Measurements from ENCODE around the gene TVP23C.
"Not testable (repeated sequence)": the region's sequence is repeated elsewhere in the genome, so short reads cannot be mapped to it uniquely, and the experiment has no call there.

Gene TVP23C

GRCh38 chr17:15563375-15563857, at the start of gene TVP23C:
TSS of gene TVP23C (minus strand) at chr17:15563483. CDS start at chr17:15563448, 35 bp downstream.
- not testable (repeated sequence) for H3K4me1 ChIP-seq (ENCODE audit: control insufficient read depth, insufficient read depth, low read length); H3K4me3 ChIP-seq (ENCODE audit: low read length)
- peak within 1 kb of the TSS; percentile 64 for H3K9ac ChIP-seq (ENCODE audit: low read length)

GRCh38 chr17:15592960-15593359, 29.7 kb upstream of the TVP23C start:
- H3K4me1 ChIP-seq (ENCODE audit: control insufficient read depth, insufficient read depth, low read length); H3K4me3 ChIP-seq (ENCODE audit: low read length); H3K9me3 ChIP-seq (ENCODE audit: control insufficient read depth, low read length); H3K36me3 ChIP-seq (ENCODE audit: control insufficient read depth, insufficient read depth, low read length); H3K9ac ChIP-seq (ENCODE audit: low read length); H3K27me3 ChIP-seq (ENCODE audit: control insufficient read depth, insufficient read depth, low read length): not testable (repeated sequence)

More at GRCh38 chr17:15563375-15563857, at the start of gene TVP23C:
- not testable (repeated sequence) for H3K9me3 ChIP-seq (ENCODE audit: control insufficient read depth, low read length); H3K36me3 ChIP-seq (ENCODE audit: control insufficient read depth, insufficient read depth, low read length); H3K27me3 ChIP-seq (ENCODE audit: control insufficient read depth, insufficient read depth, low read length)

GRCh38 chr17:15591986-15592385, 28.7 kb upstream of the TVP23C start:
- not testable (repeated sequence) for H3K9me3 ChIP-seq (ENCODE audit: control insufficient read depth, low read length); H3K36me3 ChIP-seq (ENCODE audit: control insufficient read depth, insufficient read depth, low read length); H3K4me1 ChIP-seq (ENCODE audit: control insufficient read depth, insufficient read depth, low read length); H3K9ac ChIP-seq (ENCODE audit: low read length); H3K27me3 ChIP-seq (ENCODE audit: control insufficient read depth, insufficient read depth, low read length); H3K4me3 ChIP-seq (ENCODE audit: low read length)

DNA sequence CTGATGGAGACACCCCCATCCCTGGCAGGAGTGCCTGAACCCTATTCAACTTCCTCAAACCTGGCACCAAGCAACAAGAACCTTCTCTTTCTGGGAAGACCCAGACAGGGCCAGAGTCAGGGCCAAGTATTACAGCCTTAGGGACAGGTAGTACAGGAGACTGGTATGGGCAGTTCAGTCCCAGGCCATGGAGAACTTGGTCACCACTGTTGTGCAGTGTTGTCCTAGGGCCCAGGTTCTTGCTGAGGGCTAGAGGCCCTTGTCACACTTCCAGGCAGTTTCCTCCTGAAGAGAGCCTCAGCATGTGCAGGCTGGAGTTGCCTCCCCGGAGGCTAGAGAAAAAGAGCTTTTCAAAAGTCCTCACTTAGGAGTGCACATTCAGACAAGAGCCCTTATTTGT, 27.6 kb upstream of the TVP23C start:
- not testable (repeated sequence) for H3K9ac ChIP-seq (ENCODE audit: low read length); H3K4me1 ChIP-seq (ENCODE audit: control insufficient read depth, insufficient read depth, low read length); H3K9me3 ChIP-seq (ENCODE audit: control insufficient read depth, low read length); H3K36me3 ChIP-seq (ENCODE audit: control insufficient read depth, insufficient read depth, low read length); H3K27me3 ChIP-seq (ENCODE audit: control insufficient read depth, insufficient read depth, low read length); H3K4me3 ChIP-seq (ENCODE audit: low read length)

GRCh38 chr17:15589544-15590536, 26.6 kb upstream of the TVP23C start:
- not testable (repeated sequence) for H3K9ac ChIP-seq (ENCODE audit: low read length); H3K9me3 ChIP-seq (ENCODE audit: control insufficient read depth, low read length); H3K4me1 ChIP-seq (ENCODE audit: control insufficient read depth, insufficient read depth, low read length); H3K4me3 ChIP-seq (ENCODE audit: low read length); H3K36me3 ChIP-seq (ENCODE audit: control insufficient read depth, insufficient read depth, low read length); H3K27me3 ChIP-seq (ENCODE audit: control insufficient read depth, insufficient read depth, low read length)

- not testable (repeated sequence) for H3K9me3 ChIP-seq (ENCODE audit: control insufficient read depth, low read length); H3K36me3 ChIP-seq (ENCODE audit: control insufficient read depth, insufficient read depth, low read length); H3K27me3 ChIP-seq (ENCODE audit: control insufficient read depth, insufficient read depth, low read length); H3K4me3 ChIP-seq (ENCODE audit: low read length); H3K4me1 ChIP-seq (ENCODE audit: control insufficient read depth, insufficient read depth, low read length); H3K9ac ChIP-seq (ENCODE audit: low read length)
Measured at GRCh38 chr17:15588017-15588416, 24.7 kb upstream of the TVP23C start.

GRCh38 chr17:15583313-15583712, 20.0 kb upstream of the TVP23C start:
- not testable (repeated sequence) for H3K36me3 ChIP-seq (ENCODE audit: control insufficient read depth, insufficient read depth, low read length); H3K9me3 ChIP-seq (ENCODE audit: control insufficient read depth, low read length); H3K27me3 ChIP-seq (ENCODE audit: control insufficient read depth, insufficient read depth, low read length); H3K9ac ChIP-seq (ENCODE audit: low read length); H3K4me3 ChIP-seq (ENCODE audit: low read length); H3K4me1 ChIP-seq (ENCODE audit: control insufficient read depth, insufficient read depth, low read length)

GRCh38 chr17:15581462-15581861, 18.2 kb upstream of the TVP23C start:
- not testable (repeated sequence) for H3K27me3 ChIP-seq (ENCODE audit: control insufficient read depth, insufficient read depth, low read length); H3K36me3 ChIP-seq (ENCODE audit: control insufficient read depth, insufficient read depth, low read length); H3K9me3 ChIP-seq (ENCODE audit: control insufficient read depth, low read length); H3K9ac ChIP-seq (ENCODE audit: low read length); H3K4me1 ChIP-seq (ENCODE audit: control insufficient read depth, insufficient read depth, low read length); H3K4me3 ChIP-seq (ENCODE audit: low read length)

DNA sequence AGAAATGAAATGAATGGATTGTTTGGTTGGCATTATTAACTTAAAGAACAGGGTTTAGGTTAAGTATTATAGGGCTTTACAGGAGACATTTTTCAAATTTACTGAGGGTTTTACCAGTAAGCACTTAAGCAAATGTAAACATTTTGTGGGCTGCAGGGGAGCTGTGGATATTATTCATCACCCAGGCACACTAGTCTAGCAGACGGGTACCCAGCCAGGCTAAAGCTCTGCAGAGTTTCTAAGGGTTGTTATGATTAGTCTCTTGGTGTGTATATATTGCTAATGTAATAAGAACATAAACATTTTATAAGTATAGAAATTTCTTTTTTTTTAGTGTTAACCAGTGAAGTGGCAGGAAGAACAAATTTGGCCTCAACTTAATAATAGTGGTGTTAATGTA, 13.6 kb upstream of the TVP23C start:
- H3K9ac ChIP-seq (ENCODE audit: low read length); H3K9me3 ChIP-seq (ENCODE audit: control insufficient read depth, low read length); H3K27me3 ChIP-seq (ENCODE audit: control insufficient read depth, insufficient read depth, low read length); H3K4me1 ChIP-seq (ENCODE audit: control insufficient read depth, insufficient read depth, low read length); H3K4me3 ChIP-seq (ENCODE audit: low read length); H3K36me3 ChIP-seq (ENCODE audit: control insufficient read depth, insufficient read depth, low read length): not testable (repeated sequence)

GRCh38 chr17:15574660-15575059, 11.4 kb upstream of the TVP23C start:
- not testable (repeated sequence) for H3K36me3 ChIP-seq (ENCODE audit: control insufficient read depth, insufficient read depth, low read length); H3K4me1 ChIP-seq (ENCODE audit: control insufficient read depth, insufficient read depth, low read length); H3K9ac ChIP-seq (ENCODE audit: low read length); H3K4me3 ChIP-seq (ENCODE audit: low read length); H3K27me3 ChIP-seq (ENCODE audit: control insufficient read depth, insufficient read depth, low read length); H3K9me3 ChIP-seq (ENCODE audit: control insufficient read depth, low read length)

GRCh38 chr17:15573870-15574269, 10.6 kb upstream of the TVP23C start:
- H3K27me3 ChIP-seq (ENCODE audit: control insufficient read depth, insufficient read depth, low read length); H3K36me3 ChIP-seq (ENCODE audit: control insufficient read depth, insufficient read depth, low read length); H3K4me1 ChIP-seq (ENCODE audit: control insufficient read depth, insufficient read depth, low read length); H3K4me3 ChIP-seq (ENCODE audit: low read length); H3K9ac ChIP-seq (ENCODE audit: low read length); H3K9me3 ChIP-seq (ENCODE audit: control insufficient read depth, low read length): not testable (repeated sequence)

- not testable (repeated sequence) for H3K4me1 ChIP-seq (ENCODE audit: control insufficient read depth, insufficient read depth, low read length); H3K36me3 ChIP-seq (ENCODE audit: control insufficient read depth, insufficient read depth, low read length); H3K4me3 ChIP-seq (ENCODE audit: low read length); H3K27me3 ChIP-seq (ENCODE audit: control insufficient read depth, insufficient read depth, low read length); H3K9me3 ChIP-seq (ENCODE audit: control insufficient read depth, low read length)
- H3K9ac ChIP-seq (ENCODE audit: low read length): peak overlapping the region; percentile 64
Measured at GRCh38 chr17:15562613-15563374, 489 bp downstream of the TVP23C start.

Measured in mucosa of stomach (tissue), 1 donor.